ENCODE results near the gene RPS6KA2.

GRCh38 chr6:166470029-166470862, 156.8 kb downstream of the RPS6KA2 start:
- TF ChIP-seq CTCF (IDR thresholded peaks at IDR 0.05; ENCODE audit: borderline replicate concordance, extremely low read depth, low read length, poor library complexity, severe bottlenecking): no peak
- TF ChIP-seq EZH2 (IDR thresholded peaks at IDR 0.05; ENCODE audit: borderline replicate concordance, low read depth, low read length, severe bottlenecking): no peak
